GM10248 (cell line): ENCODE data around the gene RASSF3.

Source experiments
- CTCF ChIA-PET: fragments of 300-600 bp; sonication (Branson Sonifier 250); formaldehyde crosslinking; extraction: SDS; loops from one replicate; lab custom pipeline; 2021; ENCODE audit warnings: antibody characterized with exemption; lab: Yijun Ruan, JAX
- POLR2A ChIA-PET: fragments of 350-650 bp; sonication (Branson Sonifier 250); formaldehyde crosslinking; extraction: SDS; loops from one replicate; lab custom pipeline; 2020; ENCODE audit warnings: antibody characterized with exemption; lab: Yijun Ruan, JAX
- DNase-seq: peaks from one replicate; pipeline ENCODE4 v3.0.0; 2012; ENCODE audit errors: extremely low spot score
- TF ChIP-seq, protein P1 (sequence below): IDR thresholded peaks from 2 replicates; pipeline ENCODE4 v1.5.1; 2012; ENCODE audit warnings: mild to moderate bottlenecking, low read depth; ENCODE audit errors: extremely low read depth, missing control alignments, control extremely low read depth

The RASSF3 gene

DNA sequence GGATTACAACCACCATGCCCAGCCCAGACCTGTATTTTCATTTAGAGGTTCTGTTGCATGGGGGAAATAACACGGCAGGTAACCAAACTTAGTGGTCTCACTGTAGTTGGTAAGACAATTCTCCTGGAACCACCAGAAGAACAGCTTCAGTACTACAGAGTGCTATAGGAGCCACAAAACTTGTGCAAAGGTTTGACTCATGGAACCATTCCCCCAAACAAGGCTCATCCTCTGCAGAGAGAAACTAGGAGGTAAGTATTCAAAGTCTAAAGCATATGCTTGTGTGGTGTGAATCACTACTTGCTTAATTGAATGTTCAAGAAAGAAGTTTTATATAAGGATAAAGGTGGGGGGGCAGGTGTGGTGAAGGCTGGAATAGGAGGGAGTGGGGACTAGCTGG lies 90.2 kb downstream of the RASSF3 start:
- ChIA-PET POLR2A (no interaction called here), CTCF (interaction anchor here (1.0 to 12.5 kb wide), 5 partner anchors 11 to 150 kb away, joined by 3 to 172 read pairs (median 3); no protein-coding TSS in a partner anchor)

DNA sequence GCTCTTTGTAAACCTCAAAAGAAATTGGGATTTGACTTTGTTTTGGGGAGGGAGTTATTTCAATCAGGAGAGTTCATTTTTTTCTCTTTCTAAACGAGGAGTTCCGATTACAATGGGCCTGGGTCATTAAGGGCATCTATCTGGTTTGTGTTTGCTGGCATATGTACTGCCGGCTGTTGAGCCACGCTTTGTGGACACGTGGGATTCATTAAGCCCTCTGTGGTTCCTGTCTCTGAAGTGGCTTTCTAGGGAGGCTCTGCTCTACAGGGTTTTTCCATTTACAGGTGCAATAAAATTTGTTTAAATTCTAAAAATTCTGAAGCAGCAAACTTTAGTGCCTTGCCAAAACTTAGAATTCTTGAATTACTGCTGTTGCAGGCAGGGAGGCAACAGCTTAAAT lies 91.0 kb downstream of the RASSF3 start:
- TF ChIP-seq, protein P1, sequence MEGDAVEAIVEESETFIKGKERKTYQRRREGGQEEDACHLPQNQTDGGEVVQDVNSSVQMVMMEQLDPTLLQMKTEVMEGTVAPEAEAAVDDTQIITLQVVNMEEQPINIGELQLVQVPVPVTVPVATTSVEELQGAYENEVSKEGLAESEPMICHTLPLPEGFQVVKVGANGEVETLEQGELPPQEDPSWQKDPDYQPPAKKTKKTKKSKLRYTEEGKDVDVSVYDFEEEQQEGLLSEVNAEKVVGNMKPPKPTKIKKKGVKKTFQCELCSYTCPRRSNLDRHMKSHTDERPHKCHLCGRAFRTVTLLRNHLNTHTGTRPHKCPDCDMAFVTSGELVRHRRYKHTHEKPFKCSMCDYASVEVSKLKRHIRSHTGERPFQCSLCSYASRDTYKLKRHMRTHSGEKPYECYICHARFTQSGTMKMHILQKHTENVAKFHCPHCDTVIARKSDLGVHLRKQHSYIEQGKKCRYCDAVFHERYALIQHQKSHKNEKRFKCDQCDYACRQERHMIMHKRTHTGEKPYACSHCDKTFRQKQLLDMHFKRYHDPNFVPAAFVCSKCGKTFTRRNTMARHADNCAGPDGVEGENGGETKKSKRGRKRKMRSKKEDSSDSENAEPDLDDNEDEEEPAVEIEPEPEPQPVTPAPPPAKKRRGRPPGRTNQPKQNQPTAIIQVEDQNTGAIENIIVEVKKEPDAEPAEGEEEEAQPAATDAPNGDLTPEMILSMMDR = no peak
- ChIA-PET CTCF (interaction anchor here (0.8 to 12.5 kb wide), 6 partner anchors 12 to 151 kb away, joined by 3 to 172 read pairs (median 4); no protein-coding TSS in a partner anchor), POLR2A (no interaction called here)
- no peak for DNase-seq

More for the DNA sequence above, 90.2 kb downstream of the RASSF3 start:
- TF ChIP-seq, protein P1 = no peak
- no peak for DNase-seq

DNA sequence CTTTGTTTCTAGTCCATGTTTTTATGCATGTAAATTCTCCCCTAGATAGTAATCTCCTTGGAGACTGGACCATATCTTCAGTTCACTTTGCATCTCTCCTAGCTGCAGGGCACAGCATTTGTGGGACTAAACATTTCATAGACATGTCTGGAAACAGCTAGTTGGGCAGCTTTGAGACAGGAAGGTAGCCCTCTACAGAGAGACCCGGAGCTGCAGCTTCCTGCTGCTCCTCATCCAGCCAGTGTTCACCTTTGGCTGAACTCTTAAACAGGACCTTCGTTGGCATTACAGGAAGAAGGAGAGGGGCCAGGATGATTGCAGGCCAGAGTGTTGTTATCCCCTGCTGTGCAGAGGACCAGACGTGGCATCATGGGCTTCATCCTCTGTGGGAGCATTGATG lies 96.0 kb downstream of the RASSF3 start:
- CTCF ChIA-PET = interaction anchor here (1.0 to 4.1 kb wide), 8 partner anchors 9 to 157 kb away, joined by 3 to 32 read pairs (median 5); no protein-coding TSS in a partner anchor
- POLR2A ChIA-PET = interaction anchor here (0.5 kb wide), 1 partner anchor 10 kb away, joined by 5 read pairs; no protein-coding TSS in a partner anchor
- no peak for DNase-seq
- TF ChIP-seq, protein P1 = no peak

DNA sequence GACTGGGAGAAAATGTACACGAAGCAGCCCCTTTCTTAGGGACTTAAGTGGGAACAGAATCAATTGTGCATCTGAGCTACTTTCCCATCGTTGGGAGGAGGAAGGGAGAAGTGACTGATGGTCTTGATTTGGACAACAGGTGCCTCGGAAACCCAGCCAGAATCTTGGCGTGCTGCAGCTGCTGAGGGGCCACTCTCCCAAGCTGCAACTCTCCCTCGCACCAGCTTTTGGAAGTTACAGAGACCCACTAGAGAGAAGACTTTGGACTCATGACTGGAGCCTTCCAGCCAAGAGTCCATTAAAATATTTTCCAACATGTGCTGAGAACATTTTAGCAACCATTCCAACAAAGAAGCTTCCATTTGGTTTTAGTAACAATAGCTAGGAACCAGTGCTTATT lies 96.6 kb downstream of the RASSF3 start:
- ChIA-PET POLR2A (interaction anchor here (0.5 kb wide), 1 partner anchor 10 kb away, joined by 5 read pairs; no protein-coding TSS in a partner anchor), CTCF (interaction anchor here (0.6 to 4.1 kb wide), 10 partner anchors 8 to 158 kb away, joined by 3 to 32 read pairs (median 4); no protein-coding TSS in a partner anchor)
- DNase-seq = no peak
- TF ChIP-seq, protein P1 = no peak

DNA sequence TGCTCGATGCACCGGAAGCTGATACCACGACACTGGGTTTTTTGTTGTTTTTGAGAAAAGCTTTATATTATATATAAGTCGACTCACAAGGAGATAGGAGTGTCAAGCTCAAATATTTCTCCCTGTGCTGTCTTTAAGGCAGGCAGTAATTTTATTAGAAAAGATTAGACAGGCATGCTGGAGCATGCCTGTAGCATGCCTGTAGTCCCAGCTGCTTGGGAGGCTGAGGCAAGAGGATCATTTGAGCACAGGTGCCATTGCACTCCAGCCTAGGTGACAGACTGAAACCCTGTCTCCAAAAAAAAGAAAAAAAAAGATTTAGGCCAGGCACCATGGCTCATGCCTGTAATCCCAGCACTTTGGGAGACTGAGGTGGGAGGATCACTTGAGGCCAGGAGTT lies 97.1 kb downstream of the RASSF3 start:
- TF ChIP-seq, protein P1 = no peak
- CTCF ChIA-PET = interaction anchor here (0.6 to 4.1 kb wide), 8 partner anchors 10 to 158 kb away, joined by 3 to 32 read pairs (median 4); no protein-coding TSS in a partner anchor
- POLR2A ChIA-PET = no interaction called here
- no peak for DNase-seq

DNA sequence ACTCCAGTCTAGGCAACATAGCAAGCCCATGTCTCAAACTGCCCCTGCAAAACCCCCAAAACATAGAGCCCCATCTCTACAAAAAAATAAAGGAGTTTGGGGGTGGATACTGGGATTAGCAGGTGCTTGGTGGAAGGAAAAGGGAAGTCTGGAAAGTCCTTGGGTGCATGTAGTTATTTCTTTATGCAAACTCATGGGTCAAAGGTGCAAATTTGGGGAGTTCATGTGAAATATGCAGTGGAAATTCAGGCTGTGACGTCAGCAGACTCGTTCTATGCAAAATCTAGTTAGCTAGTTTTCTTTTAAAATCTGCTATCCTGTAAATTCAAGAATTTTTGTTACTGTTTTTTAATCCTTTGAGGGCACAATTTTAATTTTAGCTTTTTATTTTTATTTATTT lies 97.6 kb downstream of the RASSF3 start:
- ChIA-PET CTCF (interaction anchor here (1.1 to 4.1 kb wide), 5 partner anchors 11 to 159 kb away, joined by 3 to 32 read pairs (median 16); no protein-coding TSS in a partner anchor), POLR2A (no interaction called here)
- TF ChIP-seq, protein P1 = no peak

More for the DNA sequence above, 97.6 kb downstream of the RASSF3 start:
- no peak for DNase-seq
